Measurements from ENCODE around the gene ABHD14A.
A peak's percentile ranks its signal among the peaks of the same experiment; 100 is the strongest.

Gene ABHD14A

GRCh38 chr3:51997935-51998596, 23.2 kb downstream of the ABHD14A start:
- no peak for DNase-seq

GRCh38 chr3:51998774-51999173, 23.9 kb downstream of the ABHD14A start:
- DNase-seq, result no peak

- no peak for DNase-seq
Observed at GRCh38 chr3:51999846-52000245, 25.0 kb downstream of the ABHD14A start.

GRCh38 chr3:52001443-52001974, 26.6 kb downstream of the ABHD14A start:
- peak; percentile 93 for DNase-seq

GRCh38 chr3:52002748-52003147, 27.9 kb downstream of the ABHD14A start:
- DNase-seq, result no peak

GRCh38 chr3:52004163-52004787, 29.4 kb downstream of the ABHD14A start:
- no peak for DNase-seq

GRCh38 chr3:52004906-52005395, 30.1 kb downstream of the ABHD14A start:
- DNase-seq, result no peak

GRCh38 chr3:52005571-52005986, 30.7 kb downstream of the ABHD14A start:
- DNase-seq, result no peak

- no peak for DNase-seq
Observed at GRCh38 chr3:52006017-52006819, 31.4 kb downstream of the ABHD14A start.

- DNase-seq, result no peak
Observed at GRCh38 chr3:52006820-52007133, 31.9 kb downstream of the ABHD14A start.

GRCh38 chr3:52007291-52007690, 32.4 kb downstream of the ABHD14A start:
- no peak for DNase-seq

- DNase-seq, result no peak
Observed at GRCh38 chr3:52010431-52010830, 35.6 kb downstream of the ABHD14A start.

- no peak for DNase-seq
Observed at GRCh38 chr3:52012699-52013098, 37.8 kb downstream of the ABHD14A start.

- no peak for DNase-seq
Observed at GRCh38 chr3:52013802-52014598, 39.1 kb downstream of the ABHD14A start.

GRCh38 chr3:52014613-52015012, 39.7 kb downstream of the ABHD14A start:
- no peak for DNase-seq

- DNase-seq, result no peak
Observed at GRCh38 chr3:52015438-52016228, 40.8 kb downstream of the ABHD14A start.

GRCh38 chr3:52017586-52017985, 42.7 kb downstream of the ABHD14A start:
- no peak for DNase-seq

- no peak for DNase-seq
Observed at GRCh38 chr3:52018319-52019000, 43.6 kb downstream of the ABHD14A start.

- DNase-seq, result no peak
Observed at GRCh38 chr3:52019352-52020080, 44.7 kb downstream of the ABHD14A start.

GRCh38 chr3:52020796-52021195, 45.9 kb downstream of the ABHD14A start:
- DNase-seq, result no peak

Data from activated CD8-positive, alpha-beta memory T cell treated with anti-CD3 and anti-CD28 coated beads, Interleukin-2, amount 50 U/mL, for 48 hours (primary cell).